ENCODE data around the gene MAB21L4.
A peak's percentile ranks its signal among the peaks of the same experiment; 100 is the strongest.

MAB21L4 gene

GRCh38 chr2:240925191-240925567, 29.2 kb upstream of the MAB21L4 start:
- DNase-seq = no peak

DNA sequence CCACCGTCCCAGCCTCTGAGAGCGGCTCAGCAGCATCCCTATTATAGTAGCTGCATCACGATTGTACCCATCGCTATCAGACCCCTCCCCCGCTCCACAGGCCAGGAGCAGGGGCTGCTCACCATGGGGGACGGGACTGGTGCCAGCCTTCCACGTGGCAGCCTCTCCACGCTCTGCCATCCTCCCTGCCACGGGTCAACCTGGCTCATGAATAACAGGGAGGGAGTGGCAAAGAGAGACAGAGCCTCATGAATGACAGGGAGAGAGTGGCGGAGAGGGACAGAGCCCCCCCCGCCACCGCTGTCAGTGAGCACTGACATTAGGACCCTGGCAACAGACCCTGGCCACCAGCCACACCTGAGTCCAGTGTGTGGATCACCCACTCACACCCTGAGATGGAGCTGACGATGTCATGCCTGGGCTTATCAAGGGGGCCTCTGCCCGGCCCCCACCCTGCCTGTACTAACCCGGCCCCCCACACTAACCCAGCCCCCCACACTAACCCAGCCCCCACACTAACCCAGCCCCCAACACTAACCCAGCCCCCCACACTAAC, 27.1 kb upstream of the MAB21L4 start:
- DNase-seq = peak; percentile 34

- no peak for DNase-seq
These were observed 26.5 kb upstream of the MAB21L4 start for GRCh38 chr2:240922245-240922981.

DNA sequence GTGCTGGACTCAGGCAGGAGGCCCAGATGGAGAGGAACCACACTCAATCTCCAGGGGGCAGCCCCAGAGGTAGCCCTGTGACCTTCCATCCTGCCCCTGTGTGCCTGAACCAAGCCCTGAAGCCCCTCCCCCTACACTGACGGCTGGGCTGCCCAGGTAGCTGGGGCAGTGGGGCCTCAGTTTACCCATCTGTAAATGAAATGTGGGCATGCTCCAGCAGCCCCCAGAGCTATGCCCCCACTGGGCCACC, 26.0 kb upstream of the MAB21L4 start:
- no peak for DNase-seq

- peak; percentile 95 for DNase-seq
These were observed 25.5 kb upstream of the MAB21L4 start for GRCh38 chr2:240921311-240921994.

DNA sequence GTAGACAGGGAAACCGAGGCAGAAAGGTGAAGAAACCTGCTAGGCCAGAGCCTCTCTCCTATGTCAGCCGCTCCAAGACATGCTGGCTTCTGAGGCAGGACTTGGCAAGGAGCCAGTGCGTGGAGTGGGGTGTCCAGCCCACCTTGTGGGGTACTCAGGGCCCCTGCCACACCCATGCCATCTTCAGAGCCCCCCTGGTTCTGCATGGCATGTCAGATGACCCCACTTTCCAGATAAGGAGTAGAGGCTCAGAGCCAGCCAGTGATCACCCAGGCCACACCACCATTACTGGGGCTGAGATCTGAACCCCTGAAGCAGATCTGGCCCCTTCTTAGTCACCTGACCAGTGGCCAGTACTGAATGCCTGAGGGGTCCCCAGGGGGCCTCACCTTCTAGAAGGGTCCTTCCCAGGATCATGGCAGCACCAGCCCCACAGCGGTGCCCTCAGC, 24.9 kb upstream of the MAB21L4 start:
- no peak for DNase-seq

DNA sequence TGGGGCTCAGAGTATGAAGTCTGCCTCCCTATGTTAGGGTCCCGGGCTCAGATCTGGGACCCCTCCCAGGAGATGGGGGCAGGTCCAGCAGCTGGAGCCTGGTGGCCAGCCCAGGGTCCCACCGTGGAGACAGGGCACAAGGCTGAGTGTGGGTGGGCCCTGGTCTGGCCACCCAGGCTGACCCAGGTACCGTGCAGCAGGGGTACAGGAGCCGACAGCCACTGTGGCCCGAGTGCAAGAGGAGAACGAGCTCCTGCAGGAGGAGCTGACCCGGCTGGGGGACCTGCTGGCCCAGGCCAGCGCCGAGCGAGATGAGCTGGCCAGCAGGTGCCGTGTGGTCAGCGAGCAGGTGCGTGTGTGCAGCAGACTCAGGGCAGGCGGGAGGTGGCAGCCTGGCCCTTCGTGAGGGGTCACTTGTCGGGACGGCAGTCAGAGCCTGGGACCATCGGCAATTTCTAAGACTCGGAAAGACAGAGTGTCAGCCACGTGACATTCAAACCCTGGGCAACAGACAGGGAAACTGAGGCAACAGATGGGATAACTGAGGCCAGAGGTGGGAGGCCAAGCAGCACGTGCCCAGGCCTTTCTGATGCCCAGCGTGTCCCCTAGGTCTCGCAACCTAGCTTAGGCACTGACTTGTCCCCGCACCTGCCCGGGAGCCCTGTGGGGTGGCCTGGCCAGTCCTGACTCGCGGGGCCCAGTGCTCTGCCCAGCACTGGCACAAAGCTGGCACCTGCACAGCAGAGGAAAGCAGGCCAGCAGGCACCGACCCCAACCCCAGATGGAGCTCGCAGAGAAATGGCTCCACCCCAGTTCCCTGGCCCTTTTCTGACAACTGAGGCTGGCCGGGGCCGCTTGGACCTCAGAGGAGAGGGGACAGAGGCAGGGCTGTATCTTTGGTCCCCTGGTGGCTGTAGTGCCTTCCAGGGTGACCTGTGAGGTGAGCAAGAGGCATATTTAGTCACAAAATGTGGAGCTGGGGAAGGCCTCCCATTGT, 24.1 kb upstream of the MAB21L4 start:
- no peak for DNase-seq

- DNase-seq = no peak
These were observed 23.3 kb upstream of the MAB21L4 start for GRCh38 chr2:240919161-240919781.

DNA sequence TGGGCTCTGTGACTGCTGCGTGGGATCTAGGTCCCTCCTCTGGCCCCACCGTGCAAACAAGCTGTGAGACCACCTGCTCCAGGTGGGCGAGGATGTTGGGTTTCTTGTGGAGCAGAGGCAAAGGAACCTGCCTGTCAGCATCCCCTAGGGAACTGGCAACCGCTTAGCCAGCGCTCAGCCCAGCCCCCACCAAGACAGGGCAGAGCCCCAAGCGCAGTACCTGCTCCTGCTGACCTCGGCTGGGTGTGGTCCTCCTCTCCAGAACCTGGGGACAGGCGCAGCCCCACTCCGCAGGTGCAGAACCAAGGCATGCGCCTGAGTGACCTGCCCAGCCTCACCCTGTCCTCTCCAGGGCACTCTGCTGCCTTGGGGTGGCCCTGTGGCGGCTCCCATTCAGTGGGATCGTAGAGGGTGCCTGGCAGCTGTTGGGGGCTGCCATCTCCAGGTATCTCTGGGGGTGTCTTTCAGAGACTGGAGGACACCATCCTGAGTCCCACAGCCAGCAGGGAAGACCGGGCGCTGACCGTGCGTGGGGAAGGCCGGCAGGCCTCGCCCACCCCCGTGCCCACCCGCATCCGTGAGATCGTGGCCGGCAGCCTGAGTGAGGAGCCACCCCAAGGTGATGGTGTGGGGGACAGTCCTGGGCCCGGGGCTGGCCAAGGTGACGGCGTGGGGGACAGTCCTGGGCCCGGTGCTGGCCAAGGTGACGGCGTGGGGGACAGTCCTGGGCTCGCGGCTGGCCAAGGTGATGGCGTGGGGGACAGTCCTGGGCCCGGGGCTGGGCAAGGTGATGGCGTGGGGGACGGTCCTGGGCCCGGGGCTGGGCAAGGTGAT, 22.5 kb upstream of the MAB21L4 start:
- DNase-seq = no peak

DNA sequence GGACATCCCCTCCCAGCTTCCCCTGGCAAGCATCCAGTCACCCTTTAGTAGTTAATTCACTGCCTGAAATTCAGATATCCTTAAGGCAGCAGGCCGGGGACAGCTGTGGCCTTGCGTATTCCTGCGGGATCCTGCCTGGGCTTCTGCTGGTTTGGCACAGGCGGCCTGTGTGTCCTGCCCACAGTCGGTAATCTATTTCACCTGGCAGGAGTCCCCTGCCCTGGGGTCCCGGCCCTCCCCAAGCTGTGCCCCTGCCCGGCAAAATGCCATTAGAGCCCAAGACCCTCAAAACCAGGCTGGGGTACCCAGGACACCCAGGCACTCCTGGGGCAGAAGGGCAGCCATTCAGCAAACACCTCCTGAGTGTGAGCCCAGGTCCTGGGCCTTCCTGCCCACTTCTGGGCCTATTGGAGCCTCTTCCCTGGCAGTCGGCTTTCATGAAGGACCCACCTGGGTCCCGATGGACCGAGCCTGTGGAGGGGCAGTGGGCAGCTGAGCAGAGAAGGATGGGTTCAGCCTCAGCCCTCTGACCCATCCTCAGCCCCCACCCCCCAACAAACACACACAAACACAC, 21.8 kb upstream of the MAB21L4 start:
- no peak for DNase-seq

- no peak for DNase-seq
These were observed 21.2 kb upstream of the MAB21L4 start for GRCh38 chr2:240917009-240917683.

DNA sequence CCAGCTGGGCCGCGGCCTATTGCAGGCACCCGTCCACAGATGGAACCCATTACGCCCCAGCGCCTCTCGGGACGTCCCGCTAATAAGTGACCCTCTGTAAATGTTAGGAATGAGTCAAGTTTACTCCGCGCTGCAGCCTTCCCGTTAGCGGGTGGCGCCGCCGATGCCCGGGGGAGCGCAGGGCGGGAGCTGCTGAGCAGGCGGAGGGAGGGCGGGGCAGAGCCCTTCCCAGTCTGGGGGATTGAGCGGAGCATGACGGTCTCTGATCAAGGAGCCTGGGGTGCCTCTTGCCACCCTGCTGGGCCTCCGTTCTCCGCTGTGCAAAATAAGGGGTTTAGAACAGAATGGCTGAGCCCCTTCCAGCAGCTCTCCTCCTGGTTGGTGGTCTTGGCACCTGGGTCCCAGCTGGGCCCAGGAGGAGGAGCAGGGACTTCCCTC, 20.6 kb upstream of the MAB21L4 start:
- DNase-seq = peak; percentile 95

- no peak for DNase-seq
These were observed 19.8 kb upstream of the MAB21L4 start for GRCh38 chr2:240915526-240916341.

DNA sequence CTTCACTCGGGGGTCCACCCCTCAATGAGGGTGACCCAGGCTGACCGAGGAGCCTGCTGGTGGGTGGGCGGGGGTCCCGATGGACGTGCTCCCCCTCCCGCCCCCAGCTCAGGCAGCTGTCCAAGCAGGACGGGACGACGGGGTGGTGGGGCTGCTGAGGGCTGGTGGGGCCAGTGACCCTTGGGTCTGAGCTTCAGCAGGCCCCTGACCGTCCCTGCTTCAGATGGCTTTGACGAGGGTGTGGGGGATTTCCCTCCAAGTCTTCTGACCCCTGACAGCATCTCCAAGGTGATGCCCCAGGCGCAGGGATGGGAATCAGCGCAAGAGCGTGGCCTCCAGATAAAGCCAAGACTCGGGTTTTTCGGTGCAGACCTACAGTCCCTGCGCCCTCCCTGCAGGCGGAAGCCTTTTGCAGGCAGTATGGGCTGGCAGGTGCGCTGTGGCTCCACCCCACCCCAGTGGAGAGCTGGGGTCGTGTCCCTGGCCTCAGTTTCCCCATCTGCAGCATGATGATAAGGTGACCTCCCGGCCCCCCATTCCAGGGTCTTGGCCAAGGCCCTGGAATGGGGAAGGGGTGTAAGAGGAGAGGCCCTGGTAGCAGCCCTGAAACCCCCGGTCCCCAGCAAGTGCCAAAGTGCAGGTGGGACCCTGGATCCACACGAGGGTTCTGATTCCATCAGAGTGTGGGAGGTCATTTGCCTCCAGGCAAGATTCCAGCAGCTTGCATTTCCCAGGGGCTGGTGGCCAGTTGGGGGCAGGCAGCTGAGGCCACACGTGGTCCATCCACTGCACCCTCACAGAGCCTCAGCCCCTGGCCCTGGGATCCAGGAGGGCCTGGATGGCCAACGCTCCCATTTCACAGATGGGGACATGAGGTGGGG, 18.9 kb upstream of the MAB21L4 start:
- no peak for DNase-seq

GRCh38 chr2:240913810-240914644, 18.1 kb upstream of the MAB21L4 start:
- DNase-seq = peak; percentile 48

DNA sequence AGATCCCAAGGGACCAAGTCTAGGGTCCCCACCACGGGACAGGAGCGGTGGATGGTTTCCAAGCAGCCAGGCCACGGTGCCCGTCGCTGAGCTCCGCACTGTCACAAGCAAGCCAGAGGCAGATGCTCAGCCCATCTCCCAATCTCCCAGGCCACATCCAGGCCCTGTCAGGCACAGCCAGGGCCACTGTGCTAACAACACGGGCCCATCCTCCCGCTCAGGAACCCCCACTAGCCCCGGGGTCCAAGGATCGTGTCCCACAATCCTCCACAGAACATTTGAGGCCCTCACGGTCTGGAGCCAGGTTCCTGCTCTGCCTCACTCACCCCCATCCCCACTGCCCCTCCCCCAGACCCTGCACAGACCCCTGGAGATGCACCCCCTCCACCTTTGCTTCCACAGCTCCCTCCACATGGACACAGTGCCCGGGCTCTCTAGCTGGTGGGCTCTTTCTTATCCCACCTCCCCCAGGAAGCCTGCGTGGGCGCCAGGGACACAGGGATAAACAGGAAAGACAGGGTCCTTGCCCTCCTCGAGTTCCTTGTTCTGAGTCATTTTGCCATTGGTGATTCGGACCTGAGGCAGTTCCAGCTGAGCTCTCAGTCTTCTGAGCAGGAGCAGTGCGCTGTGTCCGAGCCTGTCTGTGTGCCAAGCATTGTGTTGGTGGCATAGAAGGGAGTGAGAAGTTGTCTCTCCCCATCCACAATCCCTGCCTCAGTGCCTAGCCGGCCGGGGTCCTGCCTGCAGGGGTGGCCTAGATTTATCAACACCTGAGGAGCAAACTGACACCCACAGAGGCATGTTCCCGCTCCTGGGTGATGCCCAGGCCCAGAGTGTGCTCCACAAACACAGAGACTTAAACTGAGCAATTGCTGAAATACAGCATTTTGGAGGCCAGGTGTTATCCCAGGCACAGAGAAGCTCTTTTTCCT, 17.2 kb upstream of the MAB21L4 start:
- peak; percentile 45 for DNase-seq

Data from fibroblast of skin of right quadriceps (primary cell).